H9 (cell line): Measurements from ENCODE around the gene OR13J1. TPM values are rescaled to one million over a fixed set of nuclear protein-coding genes. Genes with fewer than 3 reads are reported as not detected.

Source experiments
- DNase-seq: peaks from one replicate; pipeline ENCODE4 v3.0.0-alpha.2; 2017
- H2AFZ ChIP-seq: one replicate; pipeline ENCODE4 v1.6.1; 2013; ENCODE audit warnings: mild to moderate bottlenecking, low read length, control low read depth, moderate library complexity
- H2AK5ac ChIP-seq: 2 replicates; pipeline ENCODE4 v1.6.1; 2013; ENCODE audit warnings: low read length, control low read depth, mixed read lengths; ENCODE audit not compliant: insufficient read length
- H2BK120ac ChIP-seq: one replicate; pipeline ENCODE4 v1.6.1; 2013; ENCODE audit warnings: low read depth, mild to moderate bottlenecking, low read length, control low read depth, inconsistent platforms; ENCODE audit not compliant: poor library complexity, severe bottlenecking
- H2BK12ac ChIP-seq: 2 replicates; pipeline ENCODE4 v1.6.1; 2013; ENCODE audit warnings: low read length, control low read depth, mixed read lengths, low read depth; ENCODE audit not compliant: insufficient read length
- H2BK15ac ChIP-seq: 2 replicates; pipeline ENCODE4 v1.6.1; 2013; ENCODE audit warnings: low read depth, low read length, control low read depth
- H2BK20ac ChIP-seq: one replicate; pipeline ENCODE4 v1.6.1; 2013; ENCODE audit warnings: low read depth, mild to moderate bottlenecking, low read length, control low read depth, inconsistent platforms; ENCODE audit not compliant: poor library complexity, severe bottlenecking
- H2BK5ac ChIP-seq: 2 replicates; pipeline ENCODE4 v1.6.1; 2013; ENCODE audit warnings: low read length, control low read depth, mixed read lengths; ENCODE audit not compliant: insufficient read length
- H3K14ac ChIP-seq: 2 replicates; pipeline ENCODE4 v1.6.1; 2013; ENCODE audit warnings: low read length, control low read depth; ENCODE audit not compliant: insufficient read depth
- H3K18ac ChIP-seq: 2 replicates; pipeline ENCODE4 v1.6.1; 2013; ENCODE audit warnings: low read depth, mild to moderate bottlenecking, mixed read lengths, low read length, control low read depth; ENCODE audit not compliant: insufficient read length
- H3K23ac ChIP-seq: 2 replicates; pipeline ENCODE4 v1.6.1; 2013; ENCODE audit warnings: low read length, control low read depth, mixed read lengths, low read depth; ENCODE audit not compliant: insufficient read length
- H3K23me2 ChIP-seq: 2 replicates; pipeline ENCODE4 v1.6.1; 2013; ENCODE audit warnings: low read depth, mild to moderate bottlenecking, mixed read lengths, low read length, control low read depth; ENCODE audit not compliant: insufficient read length, poor library complexity, severe bottlenecking
- H3K27ac ChIP-seq: 2 replicates; pipeline ENCODE4 v1.5.1; 2013; ENCODE audit warnings: low read length, control low read depth, mixed read lengths, low read depth; ENCODE audit not compliant: insufficient read length
- H3K27me3 ChIP-seq: 2 replicates; pipeline ENCODE4 v1.6.1; 2013; ENCODE audit warnings: low read length, control low read depth, inconsistent platforms; ENCODE audit not compliant: insufficient read depth
- H3K4ac ChIP-seq: 2 replicates; pipeline ENCODE4 v1.6.1; 2013; ENCODE audit warnings: low read depth, mild to moderate bottlenecking, control low read depth, inconsistent platforms, low read length, moderate library complexity
- H3K4me1 ChIP-seq: 2 replicates; pipeline ENCODE4 v1.6.1; 2013; ENCODE audit warnings: low read length, control low read depth, inconsistent platforms; ENCODE audit not compliant: insufficient read depth
- H3K4me2 ChIP-seq: 2 replicates; pipeline ENCODE4 v1.6.1; 2013; ENCODE audit warnings: low read length, control low read depth, mixed read lengths; ENCODE audit not compliant: insufficient read length, insufficient read depth
- H3K56ac ChIP-seq: 2 replicates; pipeline ENCODE4 v1.6.1; 2013; ENCODE audit warnings: low read depth, mild to moderate bottlenecking, mixed read lengths, low read length, control low read depth; ENCODE audit not compliant: insufficient read length
- H3K79me1 ChIP-seq: 2 replicates; pipeline ENCODE4 v1.6.1; 2013; ENCODE audit warnings: low read depth, mild to moderate bottlenecking, moderate library complexity, low read length, control low read depth, inconsistent platforms; ENCODE audit not compliant: insufficient read depth, poor library complexity, severe bottlenecking
- H3K79me2 ChIP-seq: 2 replicates; pipeline ENCODE4 v1.6.1; 2013; ENCODE audit warnings: low read length, control low read depth, inconsistent platforms; ENCODE audit not compliant: insufficient read depth
- H3K9ac ChIP-seq: 2 replicates; pipeline ENCODE4 v1.6.1; 2013; ENCODE audit warnings: low read length, control low read depth, mixed read lengths; ENCODE audit not compliant: insufficient read length; ENCODE audit errors: extremely low read depth
- H3K9me3 ChIP-seq: one replicate; pipeline ENCODE4 v1.6.1; 2013; ENCODE audit warnings: low read depth, low read length, inconsistent platforms; ENCODE audit not compliant: control insufficient read depth
- H3T11ph ChIP-seq: one replicate; pipeline ENCODE4 v1.6.1; 2013; ENCODE audit warnings: mild to moderate bottlenecking, low read length, control low read depth, inconsistent platforms
- H4K20me1 ChIP-seq: one replicate; pipeline ENCODE4 v1.6.1; 2013; ENCODE audit not compliant: control insufficient read depth, insufficient read length, insufficient read depth
- H4K5ac ChIP-seq: 2 replicates; pipeline ENCODE4 v1.6.1; 2013; ENCODE audit warnings: low read depth, mild to moderate bottlenecking, mixed read lengths, low read length, control low read depth; ENCODE audit not compliant: insufficient read length
- H4K8ac ChIP-seq: replicated peaks from 2 replicates; pipeline ENCODE4 v1.6.1; 2013; ENCODE audit warnings: low read length, control low read depth, mixed read lengths, low read depth; ENCODE audit not compliant: insufficient read length
- H4K91ac ChIP-seq: 2 replicates; pipeline ENCODE4 v1.6.1; 2013; ENCODE audit warnings: low read depth, mild to moderate bottlenecking, moderate library complexity, mixed read lengths, low read length, control low read depth; ENCODE audit not compliant: insufficient read length
- H3K27ac Mint-ChIP-seq, 3 experiments: 2 replicates in 2 of 3; 3 replicates in 1 of 3; pipeline ENCODE4 v1.8.0; 2020 to 2021; ENCODE audit warnings: mixed read lengths in 3 of 3, mild to moderate bottlenecking in 1 of 3, moderate library complexity in 1 of 3
- H3K27me3 Mint-ChIP-seq: 2 replicates; pipeline ENCODE4 v1.8.0; 2021; ENCODE audit warnings: low read depth, mild to moderate bottlenecking, moderate library complexity, mixed read lengths
- H3K36me3 Mint-ChIP-seq, 3 experiments: 2 replicates in 2 of 3; 3 replicates in 1 of 3; pipeline ENCODE4 v1.8.0; 2020 to 2021; ENCODE audit warnings: low read depth in 3 of 3, mixed read lengths in 3 of 3; ENCODE audit not compliant: insufficient read depth in 1 of 3
- H3K4me1 Mint-ChIP-seq, 2 experiments: 2 replicates each; pipeline ENCODE4 v1.8.0; 2020; ENCODE audit warnings: mixed read lengths in 2 of 2
- H3K4me3 Mint-ChIP-seq, 2 experiments: 2 replicates in 1 of 2; 3 replicates in 1 of 2; pipeline ENCODE4 v1.8.0; 2020 to 2021; ENCODE audit warnings: mild to moderate bottlenecking in 2 of 2, mixed read lengths in 2 of 2, moderate library complexity in 1 of 2
- H3K9me3 Mint-ChIP-seq, 2 experiments: 2 replicates in 1 of 2; 3 replicates in 1 of 2; pipeline ENCODE4 v1.8.0; 2020; ENCODE audit warnings: mild to moderate bottlenecking in 2 of 2, mixed read lengths in 2 of 2, moderate library complexity in 1 of 2
- WGBS: extraction: QIAGEN DNeasy Blood & Tissue Kit; methylation state at CpG from one replicate; pipeline ENCODE4 v1.1.7; 2013; ENCODE audit warnings: missing lambda C conversion rate, low lambda C conversion rate, mixed read lengths; ENCODE audit not compliant: insufficient read length; ENCODE audit errors: extremely low coverage; 5-methylcytosine and 5-hydroxymethylcytosine counted together
- total RNA-seq: library from RNA; stranded (reverse); gene quantifications from 2 replicates; pipeline ENCODE4 v1.2.1, GENCODE V29; 2021
- TF ChIP-seq, protein P1 (sequence below): fragments of 200-600 bp; sonication (generic); conservative IDR thresholded peaks from 3 replicates; pipeline ENCODE4 v1.8.0; 2021; ENCODE audit warnings: antibody characterized with exemption, mild to moderate bottlenecking

Gene OR13J1
- total RNA-seq, 1 experiment from 2014 or later: not detected

DNA sequence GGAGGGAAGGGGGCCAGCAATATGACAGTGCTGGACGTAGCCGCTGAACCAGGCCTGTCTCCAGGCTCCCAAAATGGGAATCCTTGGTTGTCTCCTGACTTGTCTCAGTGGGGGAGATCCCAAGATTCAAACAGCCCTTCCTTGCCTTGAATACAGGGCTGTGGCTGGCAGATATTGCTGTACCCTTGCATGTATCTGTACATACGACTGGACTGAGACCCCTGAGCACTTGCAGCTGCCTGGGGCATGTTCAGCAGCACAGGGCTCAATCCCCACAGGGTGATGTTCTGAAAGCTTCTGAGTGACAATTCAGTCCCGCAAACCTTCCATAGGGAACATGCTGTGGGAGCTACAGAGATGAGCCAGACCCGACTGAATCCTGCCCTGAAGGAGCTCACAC lies 13.3 kb downstream of the OR13J1 start:
- no peak overlapping the region for H3K4me2 ChIP-seq
- no peak overlapping the region for H3K27ac ChIP-seq
- peak; percentile 10 for DNase-seq
- no peak overlapping the region for H2BK120ac ChIP-seq
- no CpG with 5 or more reads among the region's 5 CpGs for whole genome bisulfite sequencing
- Mint-ChIP-seq H3K4me3 (no peak overlapping the region), H3K27ac (no peak overlapping the region), H3K9me3 (no peaks in the 10 kb centered on the region), H3K4me1 (peaks cover 6% of the 10 kb centered on the region in 2 experiments), H3K36me3 (no peaks in the 10 kb centered on the region), H3K27me3 (peaks cover 33% of the 10 kb centered on the region)
- TF ChIP-seq, protein P1, sequence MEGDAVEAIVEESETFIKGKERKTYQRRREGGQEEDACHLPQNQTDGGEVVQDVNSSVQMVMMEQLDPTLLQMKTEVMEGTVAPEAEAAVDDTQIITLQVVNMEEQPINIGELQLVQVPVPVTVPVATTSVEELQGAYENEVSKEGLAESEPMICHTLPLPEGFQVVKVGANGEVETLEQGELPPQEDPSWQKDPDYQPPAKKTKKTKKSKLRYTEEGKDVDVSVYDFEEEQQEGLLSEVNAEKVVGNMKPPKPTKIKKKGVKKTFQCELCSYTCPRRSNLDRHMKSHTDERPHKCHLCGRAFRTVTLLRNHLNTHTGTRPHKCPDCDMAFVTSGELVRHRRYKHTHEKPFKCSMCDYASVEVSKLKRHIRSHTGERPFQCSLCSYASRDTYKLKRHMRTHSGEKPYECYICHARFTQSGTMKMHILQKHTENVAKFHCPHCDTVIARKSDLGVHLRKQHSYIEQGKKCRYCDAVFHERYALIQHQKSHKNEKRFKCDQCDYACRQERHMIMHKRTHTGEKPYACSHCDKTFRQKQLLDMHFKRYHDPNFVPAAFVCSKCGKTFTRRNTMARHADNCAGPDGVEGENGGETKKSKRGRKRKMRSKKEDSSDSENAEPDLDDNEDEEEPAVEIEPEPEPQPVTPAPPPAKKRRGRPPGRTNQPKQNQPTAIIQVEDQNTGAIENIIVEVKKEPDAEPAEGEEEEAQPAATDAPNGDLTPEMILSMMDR: no peak
- no peak overlapping the region for H3K18ac ChIP-seq
- H3K9ac ChIP-seq: no peak overlapping the region
- no peak overlapping the region for H3K4ac ChIP-seq
- no peak overlapping the region for H3T11ph ChIP-seq
- no peak overlapping the region for H4K91ac ChIP-seq
- no peaks in the 10 kb centered on the region for H3K79me1 ChIP-seq
- H3K23me2 ChIP-seq: no peaks in the 10 kb centered on the region
- H3K79me2 ChIP-seq: no peaks in the 10 kb centered on the region
- H3K9me3 ChIP-seq: no peaks in the 10 kb centered on the region
- H3K23ac ChIP-seq: no peak overlapping the region
- H3K14ac ChIP-seq: no peak overlapping the region
- no peak overlapping the region for H2AFZ ChIP-seq
- no peaks in the 10 kb centered on the region for H3K27me3 ChIP-seq
- H3K4me1 ChIP-seq: no peaks in the 10 kb centered on the region
- H3K56ac ChIP-seq: no peak overlapping the region
- H2BK5ac ChIP-seq: no peak overlapping the region
- H4K8ac ChIP-seq: no peak overlapping the region
- H2BK15ac ChIP-seq: no peak overlapping the region
- H4K5ac ChIP-seq: no peak overlapping the region
- no peak overlapping the region for H2AK5ac ChIP-seq
- no peak overlapping the region for H2BK20ac ChIP-seq
- no peak overlapping the region for H2BK12ac ChIP-seq
- H4K20me1 ChIP-seq: no peaks in the 10 kb centered on the region
